ENCODE results near the gene CD244. TPM values are rescaled to one million over a fixed set of nuclear protein-coding genes. Genes with fewer than 3 reads are reported as not detected.

Gene CD244
- total and polyA plus RNA-seq, 10 donors, result 2.1 to 25.7 (median 16.1) TPM

DNA sequence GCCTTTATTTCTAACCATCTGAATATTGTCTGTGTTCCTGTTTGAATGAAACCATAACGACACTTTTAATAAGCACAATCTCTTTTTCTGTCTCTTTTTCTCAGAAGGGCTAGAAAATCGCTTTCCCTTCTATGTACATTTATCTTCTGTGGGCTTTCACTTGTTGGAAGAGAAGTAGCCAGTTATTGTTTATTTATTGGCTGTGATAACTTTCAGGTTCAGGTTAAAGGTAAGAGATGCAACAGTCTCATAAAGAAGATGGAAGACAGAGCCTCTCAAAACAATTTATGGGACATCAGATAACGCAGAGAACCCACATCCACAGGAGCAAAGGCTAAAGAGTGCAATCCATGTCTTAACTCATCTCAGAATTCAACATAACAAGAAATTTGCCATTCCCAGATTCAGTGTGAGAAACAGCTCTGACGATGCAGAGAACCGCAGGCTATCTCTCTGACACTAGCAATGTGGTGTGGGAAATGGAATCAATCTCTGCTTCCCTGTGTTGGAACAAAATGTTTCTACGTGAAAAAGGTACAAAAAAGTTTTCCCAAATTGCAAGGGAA lies 4.1 kb upstream of the CD244 start:
- Histone ChIP-seq H3K4me1 (peaks cover 0 to 47% (median 18%) of the 10 kb centered on the region in 6 donors), H3K4me3 (no peak overlapping the region), H3K27ac (no peak overlapping the region), H3K9me3 (no peaks in the 10 kb centered on the region), H3K36me3 (no peaks in the 10 kb centered on the region), H3K27me3 (replicated peaks in 1 of 7) (no peaks in the 10 kb centered on the region)
- 64 to 86% (median 81%) methylated on average over 6 of the region's 6 CpGs for WGBS, 5 donors
- TF ChIP-seq POLR2A (IDR thresholded peaks at IDR 0.05) (no peak), POLR2AphosphoS5 (IDR thresholded peaks at IDR 0.05) (no peak)
- TF ChIP-seq, protein P1, sequence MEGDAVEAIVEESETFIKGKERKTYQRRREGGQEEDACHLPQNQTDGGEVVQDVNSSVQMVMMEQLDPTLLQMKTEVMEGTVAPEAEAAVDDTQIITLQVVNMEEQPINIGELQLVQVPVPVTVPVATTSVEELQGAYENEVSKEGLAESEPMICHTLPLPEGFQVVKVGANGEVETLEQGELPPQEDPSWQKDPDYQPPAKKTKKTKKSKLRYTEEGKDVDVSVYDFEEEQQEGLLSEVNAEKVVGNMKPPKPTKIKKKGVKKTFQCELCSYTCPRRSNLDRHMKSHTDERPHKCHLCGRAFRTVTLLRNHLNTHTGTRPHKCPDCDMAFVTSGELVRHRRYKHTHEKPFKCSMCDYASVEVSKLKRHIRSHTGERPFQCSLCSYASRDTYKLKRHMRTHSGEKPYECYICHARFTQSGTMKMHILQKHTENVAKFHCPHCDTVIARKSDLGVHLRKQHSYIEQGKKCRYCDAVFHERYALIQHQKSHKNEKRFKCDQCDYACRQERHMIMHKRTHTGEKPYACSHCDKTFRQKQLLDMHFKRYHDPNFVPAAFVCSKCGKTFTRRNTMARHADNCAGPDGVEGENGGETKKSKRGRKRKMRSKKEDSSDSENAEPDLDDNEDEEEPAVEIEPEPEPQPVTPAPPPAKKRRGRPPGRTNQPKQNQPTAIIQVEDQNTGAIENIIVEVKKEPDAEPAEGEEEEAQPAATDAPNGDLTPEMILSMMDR (IDR thresholded peaks at IDR 0.05 in 8 of 11, conservative IDR thresholded peaks at IDR 0.05 in 3 of 11), result no peak
- no peak for DNase-seq
- intact Hi-C loops (cut with DNase I; ENCODE audit: low total_unique reads), result no loop called here

DNA sequence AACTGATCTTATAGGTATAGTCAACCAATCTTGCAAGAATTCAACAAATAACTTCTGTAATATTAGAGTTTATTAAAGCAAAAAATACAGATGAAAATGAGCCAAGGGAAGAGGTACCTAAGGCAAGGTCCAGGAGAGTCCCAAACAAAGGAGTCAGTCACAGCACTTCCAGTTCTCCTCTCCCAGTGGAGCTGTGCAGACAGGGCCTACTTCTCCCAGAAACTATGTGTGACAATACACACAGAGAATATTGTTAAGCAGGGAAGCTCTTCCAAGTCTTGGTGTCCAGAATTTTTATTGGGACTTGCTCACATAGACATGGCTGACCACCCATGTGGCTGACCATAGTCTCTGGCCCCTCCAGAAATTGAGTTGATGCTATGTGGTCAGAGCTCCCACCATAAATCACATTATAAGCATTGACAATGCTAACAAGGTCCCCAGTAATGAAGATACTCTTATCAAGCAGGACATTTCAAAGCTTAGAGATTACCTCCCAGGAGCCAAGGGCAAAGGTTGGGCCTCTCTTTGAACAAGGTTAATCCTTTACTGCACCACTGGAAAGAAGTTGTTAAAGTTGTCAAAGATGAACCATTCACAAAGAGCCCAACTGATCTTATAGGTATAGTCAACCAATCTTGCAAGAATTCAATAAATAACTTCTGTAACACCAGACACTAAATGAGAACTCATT lies 3.5 kb upstream of the CD244 start:
- H3K27ac ChIP-seq, result no peak overlapping the region

DNA sequence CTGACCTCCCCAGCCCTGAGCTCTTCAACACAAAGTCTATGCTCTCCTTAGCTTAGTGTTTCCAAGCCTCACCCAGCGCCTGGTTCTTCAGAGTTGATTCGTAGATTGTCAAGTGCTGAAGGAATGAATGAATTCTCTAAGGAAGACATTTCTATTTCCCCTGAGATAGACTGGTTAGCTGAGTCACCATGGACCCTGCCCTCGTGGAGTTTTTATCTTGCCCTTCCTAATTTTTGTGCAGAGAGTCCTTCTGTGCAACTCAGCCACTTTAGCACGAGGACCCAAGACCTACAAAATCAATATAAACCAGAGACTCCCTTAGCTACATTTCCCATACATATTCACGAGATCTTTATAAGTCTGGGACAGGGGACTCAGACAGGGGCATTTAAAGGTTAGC lies 2.6 kb upstream of the CD244 start:
- no peaks in the 10 kb centered on the region for H3K9me3 ChIP-seq
- DNase-seq, result no peak
- no peaks in the 10 kb centered on the region for H3K36me3 ChIP-seq
- intact Hi-C loops (cut with DNase I; ENCODE audit: low total_unique reads), result no loop called here
- no peak overlapping the region for H3K4me3 ChIP-seq
- WGBS, 5 donors, result 76 to 86% (median 82%) methylated on average over 5 of the region's 5 CpGs
- no peak overlapping the region for H3K27ac ChIP-seq
- H3K4me1 ChIP-seq, result peaks cover 0 to 61% (median 25%) of the 10 kb centered on the region in 6 donors
- peaks cover 0 to 9% (median 0%) of the 10 kb centered on the region in 7 donors for H3K27me3 ChIP-seq (replicated peaks in 1 of 7)
- TF ChIP-seq, protein P1 (IDR thresholded peaks at IDR 0.05 in 8 of 11, conservative IDR thresholded peaks at IDR 0.05 in 3 of 11), result no peak

More for the DNA sequence above, 3.5 kb upstream of the CD244 start:
- intact Hi-C loops (cut with DNase I; ENCODE audit: low total_unique reads), result no loop called here
- TF ChIP-seq, protein P1 (IDR thresholded peaks at IDR 0.05 in 8 of 11, conservative IDR thresholded peaks at IDR 0.05 in 3 of 11), result no peak
- TF ChIP-seq POLR2AphosphoS5 (IDR thresholded peaks at IDR 0.05), result no peak
- no peak for TF ChIP-seq POLR2A (IDR thresholded peaks at IDR 0.05)
- Histone ChIP-seq H3K4me1 (peaks cover 0 to 53% (median 21%) of the 10 kb centered on the region in 6 donors), H3K4me3 (no peak overlapping the region), H3K27me3 (replicated peaks in 1 of 7) (peaks cover 0 to 4% (median 0%) of the 10 kb centered on the region in 7 donors), H3K9me3 (no peaks in the 10 kb centered on the region), H3K36me3 (no peaks in the 10 kb centered on the region)
- no peak for DNase-seq

DNA sequence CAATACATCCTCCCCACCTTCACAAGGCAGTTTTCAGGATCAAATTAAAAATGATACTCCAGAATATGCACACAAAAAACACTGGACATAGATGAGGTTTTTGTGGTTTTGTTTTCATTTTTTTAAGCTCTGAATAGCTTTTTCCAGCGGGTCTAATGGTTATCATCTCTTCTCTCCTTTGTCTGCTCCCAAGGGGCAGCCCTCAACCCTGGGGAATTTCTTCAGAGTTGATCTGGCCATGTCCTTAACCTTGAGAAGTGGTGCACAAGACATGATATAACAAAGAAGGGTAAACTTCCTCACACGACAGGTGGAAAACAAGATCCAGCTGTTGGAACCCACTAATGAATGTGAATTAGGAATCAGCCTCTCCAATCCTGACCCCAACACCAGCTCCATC lies 1.5 kb upstream of the CD244 start:
- TF ChIP-seq POLR2AphosphoS5 (IDR thresholded peaks at IDR 0.05), result no peak
- TF ChIP-seq POLR2A (IDR thresholded peaks at IDR 0.05), result no peak
- TF ChIP-seq, protein P1 (IDR thresholded peaks at IDR 0.05 in 8 of 11, conservative IDR thresholded peaks at IDR 0.05 in 3 of 11), result no peak
- no peaks in the 10 kb centered on the region for H3K36me3 ChIP-seq
- DNase-seq, result no peak
- H3K9me3 ChIP-seq, result no peaks in the 10 kb centered on the region
- peaks cover 0 to 67% (median 26%) of the 10 kb centered on the region in 6 donors for H3K4me1 ChIP-seq
- peaks cover 0 to 9% (median 0%) of the 10 kb centered on the region in 7 donors for H3K27me3 ChIP-seq (replicated peaks in 1 of 7)
- intact Hi-C loops (cut with DNase I; ENCODE audit: low total_unique reads), result no loop called here
- H3K27ac ChIP-seq, result peak overlapping the region in 3 of 8 donors; percentile 79 to 87 (median 81)
- 35 to 50% (median 38%) methylated on average over 2 of the region's 2 CpGs for WGBS, 5 donors
- no peak overlapping the region for H3K4me3 ChIP-seq
